GM12878 (cell line): ENCODE results near the gene SRCIN1.
A peak's percentile ranks its signal among the peaks of the same experiment; 100 is the strongest.

Experiments
- CREB1 ChIP-seq: IDR thresholded peaks from 2 replicates; pipeline ENCODE4 v1.6.1; 2012; ENCODE audit warnings: low read depth, mild to moderate bottlenecking, inconsistent platforms
- CTCF ChIP-seq, 3 experiments: IDR thresholded peaks in 2 of 3; conservative IDR thresholded peaks in 1 of 3; 2 replicates each; pipeline ENCODE4 v1.5.1; 2011; ENCODE audit warnings: low read depth in 3 of 3, low read length in 3 of 3, mild to moderate bottlenecking in 3 of 3, control low read depth in 2 of 3, moderate library complexity in 2 of 3, inconsistent platforms in 1 of 3, mixed read lengths in 1 of 3; ENCODE audit not compliant: control insufficient read depth in 2 of 3, insufficient read depth in 1 of 3; ENCODE audit errors: extremely low read depth in 1 of 3
- EGR1 ChIP-seq, 2 experiments: IDR thresholded peaks; 1 replicate in 1 of 2; 2 replicates in 1 of 2; pipeline ENCODE4 v1.6.1; 2011 to 2012; ENCODE audit warnings: low read depth in 2 of 2, low read length in 2 of 2, borderline replicate concordance in 1 of 2, mild to moderate bottlenecking in 1 of 2, moderate library complexity in 1 of 2
- EZH2 ChIP-seq: IDR thresholded peaks from 2 replicates; pipeline ENCODE4 v1.6.1; 2012; ENCODE audit warnings: low read depth, mild to moderate bottlenecking, control low read depth, inconsistent platforms, low read length, borderline replicate concordance; ENCODE audit not compliant: control insufficient read depth
- HDGF ChIP-seq: fragments of 450-650 bp; IDR thresholded peaks from 2 replicates; pipeline ENCODE4 v1.6.1; 2016; ENCODE audit warnings: antibody characterized with exemption
- POLR2A ChIP-seq: IDR thresholded peaks from 2 replicates; pipeline ENCODE4 v1.6.1; 2011; ENCODE audit warnings: low read depth, mild to moderate bottlenecking, low read length
- WRNIP1 ChIP-seq: IDR thresholded peaks from 2 replicates; pipeline ENCODE4 v1.6.1; 2011; ENCODE audit warnings: low read depth, low read length, improper control_type of control experiment, borderline replicate concordance
- ZSCAN29 ChIP-seq: fragments of 450-650 bp; IDR thresholded peaks from 2 replicates; pipeline ENCODE4 v1.6.1; 2017; ENCODE audit warnings: mild to moderate bottlenecking, moderate library complexity

GRCh38 chr17:38568274-38568673 is 37.5 kb downstream of the SRCIN1 start:
- no peak for TF ChIP-seq EZH2
- TF ChIP-seq CTCF (IDR thresholded peaks at IDR 0.05 in 2 of 3, conservative IDR thresholded peaks at IDR 0.05 in 1 of 3; ENCODE audit: control insufficient read depth in 2 of 3, extremely low read depth in 1 of 3, insufficient read depth in 1 of 3, low read depth in 3 of 3, low read length in 3 of 3) = 0 out of 6 replicates have a peak, but pooled peaks of 1 of the 3 experiments have one; percentile 2
- TF ChIP-seq ZSCAN29 = no peak
- TF ChIP-seq POLR2A = no peak
- TF ChIP-seq WRNIP1 = no peak
- no peak for TF ChIP-seq CREB1
- TF ChIP-seq HDGF = no peak
- no peak for TF ChIP-seq EGR1 (IDR thresholded peaks at IDR 0.05; ENCODE audit: borderline replicate concordance in 1 of 2, low read depth in 2 of 2, low read length in 2 of 2)
